DOHH2 (cell line): ENCODE measurements around the gene SMPDL3A.

ENCODE experiments used
- EZH2phosphoT487 ChIP-seq: fragments of 200-600 bp; sonication (generic); IDR thresholded peaks from 2 replicates; pipeline ENCODE4 v1.6.1; 2017; ENCODE audit warnings: borderline replicate concordance, mild to moderate bottlenecking, antibody characterized with exemption, low read length, moderate library complexity, mixed read lengths
- TF ChIP-seq, protein P1 (sequence below): fragments of 200-600 bp; sonication (generic); IDR thresholded peaks from one replicate; pipeline ENCODE4 v1.5.1; 2014; ENCODE audit warnings: antibody characterized with exemption, mild to moderate bottlenecking, low read depth, low read length; ENCODE audit not compliant: poor library complexity, severe bottlenecking

DNA sequence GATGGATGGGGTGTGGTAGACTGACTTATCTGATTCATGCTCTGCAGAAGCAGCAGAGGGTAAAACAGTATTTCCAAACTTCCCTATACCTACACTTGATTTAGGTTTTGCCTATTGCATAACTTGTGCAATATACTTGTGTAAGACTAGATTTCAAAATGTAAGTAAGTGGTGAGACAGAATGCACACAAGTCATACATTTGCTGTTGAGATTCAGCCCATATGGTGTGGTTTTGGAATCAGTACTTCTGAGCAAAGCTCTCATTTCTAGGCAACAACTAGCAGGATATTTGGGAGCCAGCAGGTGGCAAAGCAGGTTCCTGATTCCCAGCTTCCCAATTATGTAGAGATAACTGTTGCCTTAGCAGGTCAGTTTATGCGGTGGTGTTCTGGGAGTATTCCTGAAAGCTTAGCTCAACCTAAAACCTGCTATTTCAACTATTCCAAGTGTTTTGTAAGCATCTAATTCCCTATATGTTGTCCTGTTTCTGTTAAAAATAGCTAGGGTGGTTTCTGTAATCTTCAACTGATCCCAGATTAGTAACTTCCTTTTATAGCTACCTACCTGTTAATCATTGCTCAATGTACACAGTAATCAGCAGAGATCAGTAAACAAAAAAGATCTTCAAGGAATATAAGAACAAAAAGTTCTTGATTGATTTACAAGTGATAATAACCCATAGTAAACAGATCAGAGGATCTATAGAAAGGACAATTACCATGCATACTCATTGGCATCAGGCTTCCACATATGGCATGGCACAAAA, 18.0 kb upstream of the SMPDL3A start:
- TF ChIP-seq, protein P1, sequence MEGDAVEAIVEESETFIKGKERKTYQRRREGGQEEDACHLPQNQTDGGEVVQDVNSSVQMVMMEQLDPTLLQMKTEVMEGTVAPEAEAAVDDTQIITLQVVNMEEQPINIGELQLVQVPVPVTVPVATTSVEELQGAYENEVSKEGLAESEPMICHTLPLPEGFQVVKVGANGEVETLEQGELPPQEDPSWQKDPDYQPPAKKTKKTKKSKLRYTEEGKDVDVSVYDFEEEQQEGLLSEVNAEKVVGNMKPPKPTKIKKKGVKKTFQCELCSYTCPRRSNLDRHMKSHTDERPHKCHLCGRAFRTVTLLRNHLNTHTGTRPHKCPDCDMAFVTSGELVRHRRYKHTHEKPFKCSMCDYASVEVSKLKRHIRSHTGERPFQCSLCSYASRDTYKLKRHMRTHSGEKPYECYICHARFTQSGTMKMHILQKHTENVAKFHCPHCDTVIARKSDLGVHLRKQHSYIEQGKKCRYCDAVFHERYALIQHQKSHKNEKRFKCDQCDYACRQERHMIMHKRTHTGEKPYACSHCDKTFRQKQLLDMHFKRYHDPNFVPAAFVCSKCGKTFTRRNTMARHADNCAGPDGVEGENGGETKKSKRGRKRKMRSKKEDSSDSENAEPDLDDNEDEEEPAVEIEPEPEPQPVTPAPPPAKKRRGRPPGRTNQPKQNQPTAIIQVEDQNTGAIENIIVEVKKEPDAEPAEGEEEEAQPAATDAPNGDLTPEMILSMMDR: no peak
- no peak for TF ChIP-seq EZH2phosphoT487
